ENCODE results near the gene DUSP22.

The DUSP22 gene

GRCh38 chr6:311679-312220 is 19.5 kb downstream of the DUSP22 start:
- DNase-seq, result no peak

- no peak for DNase-seq
Observed at GRCh38 chr6:313087-313486, 20.8 kb downstream of the DUSP22 start.

GRCh38 chr6:313917-314316 is 21.6 kb downstream of the DUSP22 start:
- no peak for DNase-seq

GRCh38 chr6:314377-314776 is 22.1 kb downstream of the DUSP22 start:
- no peak for DNase-seq

- DNase-seq, result no peak
Observed at GRCh38 chr6:315226-315625, 22.9 kb downstream of the DUSP22 start.

- no peak for DNase-seq
Observed at GRCh38 chr6:315921-316752, 23.9 kb downstream of the DUSP22 start.

GRCh38 chr6:316753-317038 is 24.4 kb downstream of the DUSP22 start:
- DNase-seq, result no peak

- no peak for DNase-seq
Observed at GRCh38 chr6:317060-317447, 24.8 kb downstream of the DUSP22 start.

- DNase-seq, result no peak
Observed at GRCh38 chr6:317448-318144, 25.3 kb downstream of the DUSP22 start.

- DNase-seq, result no peak
Observed at GRCh38 chr6:318243-318890, 26.1 kb downstream of the DUSP22 start.

GRCh38 chr6:319177-320131 is 27.2 kb downstream of the DUSP22 start:
- DNase-seq, result no peak

GRCh38 chr6:320351-321157 is 28.3 kb downstream of the DUSP22 start:
- no peak for DNase-seq

- DNase-seq, result no peak
Observed at GRCh38 chr6:321158-321438, 28.8 kb downstream of the DUSP22 start.

- no peak for DNase-seq
Observed at GRCh38 chr6:321536-322258, 29.4 kb downstream of the DUSP22 start.

- no peak for DNase-seq
Observed at GRCh38 chr6:322259-322930, 30.1 kb downstream of the DUSP22 start.

- DNase-seq, result no peak
Observed at GRCh38 chr6:322940-323729, 30.8 kb downstream of the DUSP22 start.

- DNase-seq, result no peak
Observed at GRCh38 chr6:323730-324088, 31.4 kb downstream of the DUSP22 start.

- no peak for DNase-seq
Observed at GRCh38 chr6:324116-324728, 31.9 kb downstream of the DUSP22 start.

- DNase-seq, result no peak
Observed at GRCh38 chr6:324729-325125, 32.4 kb downstream of the DUSP22 start.

Data from CD4-positive, alpha-beta T cell treated with Interleukin-12 subunit alpha and Interleukin-12 subunit beta, for 1 hour (primary cell).